Neural progenitor cell (in vitro differentiated cells): ENCODE results near the gene PARPBP. TPM values are rescaled to one million over a fixed set of nuclear protein-coding genes. Genes with fewer than 3 reads are reported as not detected.
A peak's percentile ranks its signal among the peaks of the same experiment; 100 is the strongest.

Experiments used
- DNase-seq: peaks from one replicate; pipeline ENCODE4 v3.0.0-alpha.2; 2016; ENCODE audit warnings: low spot score
- H2AFZ ChIP-seq: fragments of 200-600 bp; sonication (generic); replicated peaks from 2 replicates; pipeline ENCODE4 v1.6.1; 2016; ENCODE audit warnings: antibody characterized with exemption
- H3F3A ChIP-seq: fragments of 200-600 bp; sonication (generic); 2 replicates; pipeline ENCODE4 v1.6.1; 2016; ENCODE audit warnings: antibody characterized with exemption, low read depth
- H3K27ac ChIP-seq: fragments of 200-600 bp; sonication (generic); 2 replicates; pipeline ENCODE4 v1.5.1; 2016; ENCODE audit warnings: mild to moderate bottlenecking
- H3K27me3 ChIP-seq: fragments of 200-600 bp; sonication (generic); 2 replicates; pipeline ENCODE4 v1.6.1; 2016; ENCODE audit warnings: mild to moderate bottlenecking, moderate library complexity
- H3K36me3 ChIP-seq: fragments of 200-600 bp; sonication (generic); 2 replicates; pipeline ENCODE4 v1.5.1; 2016
- H3K4me1 ChIP-seq: fragments of 200-600 bp; sonication (generic); 2 replicates; pipeline ENCODE4 v1.6.1; 2016; ENCODE audit warnings: mixed run types
- H3K4me2 ChIP-seq: fragments of 200-600 bp; sonication (generic); 2 replicates; pipeline ENCODE4 v1.6.1; 2016
- H3K4me3 ChIP-seq: fragments of 200-600 bp; sonication (generic); 2 replicates; pipeline ENCODE4 v1.5.1; 2016
- H3K79me2 ChIP-seq: fragments of 200-600 bp; sonication (generic); 2 replicates; pipeline ENCODE4 v1.6.1; 2016; ENCODE audit warnings: low read depth
- H3K9ac ChIP-seq: fragments of 200-600 bp; sonication (generic); 2 replicates; pipeline ENCODE4 v1.6.1; 2016
- H3K9me3 ChIP-seq: fragments of 200-600 bp; sonication (generic); 2 replicates; pipeline ENCODE4 v1.5.1; 2016; ENCODE audit warnings: low read depth
- H4K20me1 ChIP-seq: fragments of 200-600 bp; sonication (generic); 2 replicates; pipeline ENCODE4 v1.6.1; 2016; ENCODE audit warnings: low read depth
- H3K27ac Mint-ChIP-seq: 3 replicates; pipeline ENCODE4 v1.8.0; 2021; ENCODE audit warnings: mixed read lengths
- H3K27me3 Mint-ChIP-seq: 2 replicates; pipeline ENCODE4 v1.8.0; 2022; ENCODE audit warnings: low read depth, mild to moderate bottlenecking, inconsistent platforms, moderate library complexity, mixed read lengths; ENCODE audit not compliant: insufficient read depth
- H3K36me3 Mint-ChIP-seq: 3 replicates; pipeline ENCODE4 v1.8.0; 2021; ENCODE audit warnings: mixed read lengths
- H3K4me1 Mint-ChIP-seq: 3 replicates; pipeline ENCODE4 v1.8.0; 2021; ENCODE audit warnings: mixed read lengths
- H3K4me3 Mint-ChIP-seq: 3 replicates; pipeline ENCODE4 v1.8.0; 2021; ENCODE audit warnings: mild to moderate bottlenecking, moderate library complexity, mixed read lengths
- H3K9me3 Mint-ChIP-seq: 3 replicates; pipeline ENCODE4 v1.8.0; 2020; ENCODE audit warnings: mixed read lengths
- CTCF ChIP-seq: fragments of 200-600 bp; sonication (generic); IDR thresholded peaks from 2 replicates; pipeline ENCODE4 v1.5.1; 2017; ENCODE audit warnings: antibody characterized with exemption, mild to moderate bottlenecking
- EZH2 ChIP-seq: fragments of 200-600 bp; sonication (generic); IDR thresholded peaks from 2 replicates; pipeline ENCODE4 v1.6.1; 2017; ENCODE audit warnings: antibody characterized with exemption, mild to moderate bottlenecking, moderate library complexity
- EZH2phosphoT487 ChIP-seq: fragments of 200-600 bp; sonication (generic); IDR thresholded peaks from 2 replicates; pipeline ENCODE4 v1.6.1; 2017; ENCODE audit warnings: antibody characterized with exemption
- total RNA-seq: library from RNA; depleted of rRNA; stranded (reverse); fragments of >200 nt; gene quantifications from 2 replicates; pipeline ENCODE4 v1.2.3, GENCODE V29; 2015; ENCODE audit warnings: low replicate concordance

The PARPBP gene
- total RNA-seq, 1 donor from 2014 or later, result 79.8 TPM

GRCh38 chr12:102116392-102116791 is 3.6 kb upstream of the PARPBP start:
- Histone ChIP-seq H3K4me2 (no peak overlapping the region), H3K27me3 (no peaks in the 10 kb centered on the region), H3K9me3 (no peaks in the 10 kb centered on the region), H4K20me1 (no peaks in the 10 kb centered on the region), H3K79me2 (peaks cover 28% of the 10 kb centered on the region), H2AFZ (no peak overlapping the region), H3K27ac (no peak overlapping the region), H3K4me3 (no peak overlapping the region), H3K4me1 (peaks cover 4% of the 10 kb centered on the region), H3K36me3 (peaks cover 22% of the 10 kb centered on the region), H3K9ac (no peak overlapping the region), H3F3A (peaks cover 5% of the 10 kb centered on the region)
- no peak for DNase-seq
- no peak overlapping the region for H3K27ac Mint-ChIP-seq
- no peak overlapping the region for H3K4me3 Mint-ChIP-seq
- TF ChIP-seq CTCF (no peak), EZH2phosphoT487 (no peak), EZH2 (no peak)
- H3K4me1 Mint-ChIP-seq, result peaks cover 12% of the 10 kb centered on the region
- H3K27me3 Mint-ChIP-seq, result peaks cover 3% of the 10 kb centered on the region
- H3K36me3 Mint-ChIP-seq, result peaks cover 6% of the 10 kb centered on the region
- H3K9me3 Mint-ChIP-seq, result no peaks in the 10 kb centered on the region

- H3K27me3 Mint-ChIP-seq, result peaks cover 3% of the 10 kb centered on the region
- H3K9me3 Mint-ChIP-seq, result no peaks in the 10 kb centered on the region
- H3K4me1 Mint-ChIP-seq, result peaks cover 17% of the 10 kb centered on the region
- peak overlapping the region; percentile 90 for H3K4me3 Mint-ChIP-seq
- Histone ChIP-seq H3K9me3 (no peaks in the 10 kb centered on the region), H3K27ac (no peak overlapping the region), H4K20me1 (no peaks in the 10 kb centered on the region), H3K79me2 (peaks cover 53% of the 10 kb centered on the region), H3F3A (peaks cover 5% of the 10 kb centered on the region), H3K36me3 (peaks cover 11% of the 10 kb centered on the region), H3K4me1 (peaks cover 4% of the 10 kb centered on the region), H3K27me3 (no peaks in the 10 kb centered on the region), H3K4me3 (peak overlapping the region; percentile 79), H2AFZ (no peak overlapping the region), H3K4me2 (peak overlapping the region; percentile 90), H3K9ac (peak overlapping the region; percentile 90)
- TF ChIP-seq EZH2phosphoT487 (no peak), CTCF (no peak), EZH2 (no peak)
- no peak overlapping the region for H3K27ac Mint-ChIP-seq
- H3K36me3 Mint-ChIP-seq, result peaks cover 4% of the 10 kb centered on the region
- no peak for DNase-seq
Observed at GRCh38 chr12:102118874-102119273, 1.1 kb upstream of the PARPBP start.

DNA sequence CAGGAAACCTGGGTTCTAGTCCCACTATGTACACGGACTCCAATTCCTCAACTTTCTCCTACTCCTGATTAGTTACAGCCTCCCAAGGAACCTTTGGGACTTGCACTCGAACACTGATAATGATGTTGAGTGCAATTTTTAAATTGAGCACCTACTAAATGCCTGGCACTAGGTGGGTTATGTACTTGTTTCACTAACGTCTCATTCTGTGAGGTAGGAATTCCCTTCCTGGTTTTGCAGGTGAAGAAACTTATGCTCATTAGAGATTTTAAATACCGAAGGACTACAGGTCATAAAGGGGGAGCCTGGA is 536 bp downstream of the PARPBP start:
- peaks cover 5% of the 10 kb centered on the region for H3F3A ChIP-seq
- H3K9ac ChIP-seq, result peak overlapping the region; percentile 65
- H3K4me2 ChIP-seq, result peak overlapping the region; percentile 90
- peak overlapping the region; percentile 97 for H2AFZ ChIP-seq
- H3K9me3 ChIP-seq, result no peaks in the 10 kb centered on the region
- Mint-ChIP-seq H3K4me3 (peak overlapping the region; percentile 90), H3K9me3 (no peaks in the 10 kb centered on the region), H3K27ac (peak overlapping the region; percentile 85), H3K36me3 (peaks cover 4% of the 10 kb centered on the region), H3K4me1 (peaks cover 17% of the 10 kb centered on the region), H3K27me3 (peaks cover 3% of the 10 kb centered on the region)
- peaks cover 62% of the 10 kb centered on the region for H3K79me2 ChIP-seq
- H3K27me3 ChIP-seq, result no peaks in the 10 kb centered on the region
- peaks cover 11% of the 10 kb centered on the region for H3K36me3 ChIP-seq
- DNase-seq, result peak; percentile 1
- peaks cover 4% of the 10 kb centered on the region for H3K4me1 ChIP-seq
- H3K4me3 ChIP-seq, result peak overlapping the region; percentile 79
- H3K27ac ChIP-seq, result no peak overlapping the region
- TF ChIP-seq EZH2phosphoT487, result no peak
- TF ChIP-seq CTCF, result no peak
- no peak for TF ChIP-seq EZH2
- H4K20me1 ChIP-seq, result no peaks in the 10 kb centered on the region
